GM18505 (cell line): ENCODE results near the gene TMEM151B.

Experiments used
- ATAC-seq: cut with Tn5 transposase; IDR thresholded peaks from one replicate; pipeline ENCODE4 v1.9.1; 2021; ENCODE audit not compliant: unreplicated experiment
- POLR2A ChIP-seq: IDR thresholded peaks from 4 replicates; pipeline ENCODE4 v1.6.1; 2011; ENCODE audit warnings: borderline replicate concordance; ENCODE audit not compliant: insufficient read depth, insufficient read length; ENCODE audit errors: extremely low read depth

TMEM151B gene

DNA sequence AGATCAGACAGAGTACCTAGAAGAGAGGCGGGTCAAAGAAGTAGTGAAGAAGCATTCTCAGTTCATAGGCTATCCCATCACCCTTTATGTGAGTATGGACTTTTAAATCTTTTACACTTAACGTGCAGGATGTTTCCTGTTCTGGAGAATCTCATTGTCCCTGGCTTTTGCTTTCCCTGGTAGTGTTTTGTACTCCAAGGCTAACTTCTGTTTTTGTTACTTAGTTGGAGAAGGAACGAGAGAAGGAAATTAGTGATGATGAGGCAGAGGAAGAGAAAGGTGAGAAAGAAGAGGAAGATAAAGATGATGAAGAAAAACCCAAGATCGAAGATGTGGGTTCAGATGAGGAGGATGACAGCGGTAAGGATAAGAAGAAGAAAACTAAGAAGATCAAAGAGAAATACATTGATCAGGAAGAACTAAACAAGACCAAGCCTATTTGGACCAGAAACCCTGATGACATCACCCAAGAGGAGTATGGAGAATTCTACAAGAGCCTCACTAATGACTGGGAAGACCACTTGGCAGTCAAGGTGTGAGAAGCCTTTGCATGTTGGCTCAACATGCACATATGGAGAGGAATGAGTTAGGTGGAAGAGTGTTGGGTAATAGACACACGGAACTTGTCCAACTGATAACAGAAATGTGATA is 20.1 kb upstream of the TMEM151B start:
- TF ChIP-seq POLR2A, result no peak
- no peak for ATAC-seq

GRCh38 chr6:44250718-44251123 is 19.5 kb upstream of the TMEM151B start:
- no peak for ATAC-seq
- no peak for TF ChIP-seq POLR2A

- no peak for ATAC-seq
- peak; percentile 26 for TF ChIP-seq POLR2A
Measured at GRCh38 chr6:44251576-44252524, 18.4 kb upstream of the TMEM151B start.

DNA sequence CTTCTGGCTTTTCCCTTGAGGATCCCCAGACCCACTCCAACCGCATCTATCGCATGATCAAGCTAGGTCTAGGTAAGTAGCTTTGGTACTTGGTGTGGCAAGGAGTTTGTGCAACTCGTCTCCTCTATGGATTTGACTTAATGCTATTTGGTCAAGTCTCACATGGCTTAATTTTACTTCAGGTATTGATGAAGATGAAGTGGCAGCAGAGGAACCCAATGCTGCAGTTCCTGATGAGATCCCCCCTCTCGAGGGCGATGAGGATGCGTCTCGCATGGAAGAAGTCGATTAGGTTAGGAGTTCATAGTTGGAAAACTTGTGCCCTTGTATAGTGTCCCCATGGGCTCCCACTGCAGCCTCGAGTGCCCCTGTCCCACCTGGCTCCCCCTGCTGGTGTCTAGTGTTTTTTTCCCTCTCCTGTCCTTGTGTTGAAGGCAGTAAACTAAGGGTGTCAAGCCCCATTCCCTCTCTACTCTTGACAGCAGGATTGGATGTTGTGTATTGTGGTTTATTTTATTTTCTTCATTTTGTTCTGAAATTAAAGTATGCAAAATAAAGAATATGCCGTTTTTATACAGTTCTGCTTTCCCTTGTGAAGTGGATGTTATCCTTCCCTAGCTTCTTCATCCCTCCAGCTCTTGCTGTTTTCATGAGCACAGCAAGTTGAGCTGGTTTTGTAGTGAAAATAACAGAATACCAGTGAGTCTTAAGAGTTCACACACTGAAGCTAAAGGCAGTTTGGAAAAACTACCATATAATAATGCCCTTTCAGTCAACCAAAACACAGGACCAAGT is 16.7 kb upstream of the TMEM151B start:
- no peak for TF ChIP-seq POLR2A
- ATAC-seq, result no peak

DNA sequence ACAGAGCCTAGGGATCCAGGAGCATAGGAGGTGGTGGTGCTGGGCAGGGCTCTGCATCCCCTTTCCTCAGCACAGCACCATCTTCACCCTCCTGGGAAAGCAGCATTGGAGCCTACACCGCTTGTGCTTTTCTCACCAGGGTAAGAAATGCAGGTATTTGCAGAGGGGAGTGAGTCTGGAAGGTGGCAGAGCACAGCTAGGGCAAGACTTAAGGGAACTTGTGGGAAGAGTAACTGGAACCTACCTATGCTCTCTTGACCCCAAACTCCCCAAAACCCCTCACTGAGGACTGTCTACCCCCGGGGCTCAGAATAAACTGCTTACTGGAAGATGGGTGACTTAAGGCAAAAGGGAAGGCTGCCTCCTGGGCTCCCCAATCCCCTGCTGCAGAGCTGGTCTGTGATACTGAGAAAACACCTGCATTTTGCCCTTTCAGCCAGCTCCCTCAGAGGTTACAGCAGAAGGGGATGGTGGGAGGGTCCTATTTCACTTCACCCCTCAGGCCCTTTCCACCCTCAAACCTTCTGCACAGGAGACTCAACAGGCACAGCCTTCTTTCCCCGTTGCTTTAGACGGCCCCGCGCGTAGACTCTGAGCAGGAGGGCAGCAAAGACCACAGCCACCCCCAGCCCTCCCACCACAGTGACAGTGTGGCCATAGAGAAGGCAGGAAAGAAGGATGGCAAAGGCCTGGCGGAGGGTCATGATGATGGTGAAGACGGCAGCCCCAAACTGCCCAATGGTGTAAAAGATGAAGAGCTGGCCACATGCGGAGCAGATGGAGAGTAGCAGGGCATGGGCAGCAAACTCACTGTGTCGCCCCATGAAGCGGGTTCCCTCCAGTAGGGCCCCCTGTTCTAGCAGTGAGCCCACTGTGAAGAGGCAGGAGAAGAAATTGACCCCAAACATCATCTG is 15.8 kb upstream of the TMEM151B start:
- no peak for ATAC-seq
- TF ChIP-seq POLR2A, result peak; percentile 48

GRCh38 chr6:44255105-44255808 is 15.0 kb upstream of the TMEM151B start:
- no peak for ATAC-seq
- TF ChIP-seq POLR2A, result peak; percentile 21

GRCh38 chr6:44255871-44256774 is 14.1 kb upstream of the TMEM151B start:
- ATAC-seq, result no peak
- TF ChIP-seq POLR2A, result no peak

DNA sequence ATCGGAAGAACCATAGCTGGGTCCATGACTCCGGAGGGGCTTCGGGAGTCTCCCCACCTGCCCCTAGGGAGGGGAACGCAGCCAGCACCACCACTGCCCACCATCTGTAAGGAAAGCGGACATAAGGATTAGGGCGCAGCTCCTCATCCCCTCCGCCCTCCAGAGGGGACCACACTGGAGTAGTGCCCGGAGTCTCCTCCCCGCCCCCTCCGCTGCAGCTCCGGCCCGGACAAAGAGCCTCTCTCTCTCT is 13.6 kb upstream of the TMEM151B start:
- no peak for ATAC-seq
- TF ChIP-seq POLR2A, result no peak

- ATAC-seq, result peak; percentile 50
- TF ChIP-seq POLR2A, result peak; percentile 79
Measured at GRCh38 chr6:44257025-44257752, 13.1 kb upstream of the TMEM151B start, which contains the start of gene SLC35B2. Gene SLC35B2, minus strand, starts transcription at chr6:44257528. Its CDS starts 118 bp downstream, at chr6:44257410.

DNA sequence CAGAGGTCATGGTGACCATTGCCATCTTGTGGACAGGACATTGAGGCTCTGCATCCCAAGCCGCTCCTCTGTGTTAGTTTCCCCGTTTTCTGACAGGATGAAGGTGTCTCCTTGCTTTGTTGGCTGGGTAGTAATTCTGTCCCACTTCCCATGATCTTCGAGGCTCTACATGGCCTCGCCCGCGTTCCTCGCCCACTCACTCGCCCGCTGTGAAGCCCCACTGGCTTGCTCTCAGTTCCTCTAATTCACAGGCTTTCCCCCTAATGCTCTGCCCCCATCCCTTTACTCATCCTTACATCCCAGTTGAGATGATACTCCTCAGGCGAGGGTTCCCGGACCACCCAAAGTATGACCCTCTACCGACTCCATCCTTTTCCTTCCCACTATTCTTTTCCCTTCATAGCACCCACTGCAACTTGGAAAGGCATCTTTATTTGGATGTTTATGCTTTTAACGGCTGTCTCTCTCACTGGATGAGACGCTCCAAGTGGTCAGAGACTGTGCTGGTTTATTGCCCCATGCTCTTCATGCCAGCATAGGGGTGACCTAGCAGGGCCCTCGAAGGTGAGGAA is 12.4 kb upstream of the TMEM151B start:
- peak; percentile 19 for ATAC-seq
- TF ChIP-seq POLR2A, result no peak
